Astrocyte of the cerebellum (primary cell): ENCODE results near the gene STOX2.

Experiments used
- DNase-seq: peaks from one replicate; pipeline ENCODE4 v3.0.0-alpha.2; 2011; ENCODE audit warnings: low read depth
- H3K4me3 ChIP-seq: 2 replicates; pipeline ENCODE4 v1.5.1; 2011; ENCODE audit warnings: mild to moderate bottlenecking, low read depth, low read length, moderate library complexity
- CTCF ChIP-seq: IDR thresholded peaks from 2 replicates; pipeline ENCODE4 v1.5.1; 2012; ENCODE audit warnings: low read length, low read depth, moderate library complexity, mild to moderate bottlenecking; ENCODE audit errors: missing control alignments
- in situ Hi-C: cut with HindIII; loops from 2 replicates; pipeline ENCODE4 v1.10.0; 2017; ENCODE audit warnings: low sequenced_read_pairs

The STOX2 gene

DNA sequence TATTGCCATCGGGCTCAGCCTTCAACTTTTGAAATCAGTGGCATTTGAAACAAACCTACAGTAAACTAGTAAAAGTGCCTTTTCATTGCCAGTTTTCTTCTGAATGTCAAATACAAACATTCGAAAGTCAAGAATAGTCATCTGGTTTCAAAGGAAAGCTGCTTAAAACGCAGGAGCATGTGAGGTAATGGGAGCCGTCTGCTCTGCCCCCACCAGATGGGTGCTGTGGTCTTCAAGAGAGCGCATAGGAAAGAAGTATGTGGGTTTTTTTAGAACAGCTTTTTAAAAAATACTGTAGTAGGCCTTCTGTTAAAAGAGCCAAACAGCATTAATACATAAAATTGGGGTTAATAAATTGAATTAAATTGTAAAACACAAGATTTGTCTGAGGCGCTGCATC is 88.6 kb downstream of the STOX2 start:
- in situ Hi-C loops = no loop called here
- no peak for DNase-seq
- no peak overlapping the region for H3K4me3 ChIP-seq
- TF ChIP-seq CTCF = no peak

DNA sequence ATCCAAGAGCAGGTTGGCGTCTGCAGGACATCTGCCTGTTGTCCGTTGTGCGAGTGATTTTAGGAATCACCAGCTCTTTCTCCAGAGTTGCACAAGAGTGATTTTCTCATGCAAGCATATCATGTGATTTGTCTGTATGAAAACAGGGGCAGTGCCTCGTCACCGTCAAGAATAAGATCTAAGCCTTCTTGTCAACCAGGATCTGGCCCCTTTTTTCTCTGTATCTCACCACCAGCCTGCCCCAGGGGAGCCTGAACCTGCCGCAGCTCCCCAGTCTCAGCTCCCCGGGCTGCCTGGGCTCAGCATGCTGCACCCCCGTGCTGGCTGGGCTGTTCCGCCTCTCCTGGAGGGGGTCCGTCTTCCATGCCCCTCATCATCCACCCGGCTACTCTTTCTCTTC is 90.5 kb downstream of the STOX2 start:
- in situ Hi-C loops = no loop called here
- H3K4me3 ChIP-seq = no peak overlapping the region
- DNase-seq = no peak
- no peak for TF ChIP-seq CTCF

DNA sequence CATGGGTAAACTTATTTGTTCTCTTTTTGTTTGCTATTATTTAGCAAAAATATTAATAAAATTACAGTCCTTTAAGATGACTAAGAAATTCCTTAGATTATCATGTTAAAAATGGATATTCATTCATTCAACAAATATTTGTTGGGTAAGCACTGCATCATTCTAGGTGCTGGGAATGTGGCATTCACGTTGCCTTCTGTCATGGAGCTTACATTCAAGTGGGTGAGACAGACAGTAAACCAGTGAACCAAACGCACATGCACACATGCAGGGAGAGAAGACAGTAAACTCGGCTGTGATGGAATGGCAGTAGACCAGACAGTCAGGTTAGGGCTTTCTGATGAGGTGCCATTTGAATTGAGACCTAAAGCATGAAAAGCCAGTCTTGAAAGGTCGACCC is 91.8 kb downstream of the STOX2 start:
- TF ChIP-seq CTCF = no peak
- in situ Hi-C loops = no loop called here
- no peak overlapping the region for H3K4me3 ChIP-seq
- DNase-seq = no peak

- TF ChIP-seq CTCF = no peak
- in situ Hi-C loops = no loop called here
- no peak for DNase-seq
- H3K4me3 ChIP-seq = no peak overlapping the region
Measured at GRCh38 chr4:183999435-183999834, 94.3 kb downstream of the STOX2 start.

DNA sequence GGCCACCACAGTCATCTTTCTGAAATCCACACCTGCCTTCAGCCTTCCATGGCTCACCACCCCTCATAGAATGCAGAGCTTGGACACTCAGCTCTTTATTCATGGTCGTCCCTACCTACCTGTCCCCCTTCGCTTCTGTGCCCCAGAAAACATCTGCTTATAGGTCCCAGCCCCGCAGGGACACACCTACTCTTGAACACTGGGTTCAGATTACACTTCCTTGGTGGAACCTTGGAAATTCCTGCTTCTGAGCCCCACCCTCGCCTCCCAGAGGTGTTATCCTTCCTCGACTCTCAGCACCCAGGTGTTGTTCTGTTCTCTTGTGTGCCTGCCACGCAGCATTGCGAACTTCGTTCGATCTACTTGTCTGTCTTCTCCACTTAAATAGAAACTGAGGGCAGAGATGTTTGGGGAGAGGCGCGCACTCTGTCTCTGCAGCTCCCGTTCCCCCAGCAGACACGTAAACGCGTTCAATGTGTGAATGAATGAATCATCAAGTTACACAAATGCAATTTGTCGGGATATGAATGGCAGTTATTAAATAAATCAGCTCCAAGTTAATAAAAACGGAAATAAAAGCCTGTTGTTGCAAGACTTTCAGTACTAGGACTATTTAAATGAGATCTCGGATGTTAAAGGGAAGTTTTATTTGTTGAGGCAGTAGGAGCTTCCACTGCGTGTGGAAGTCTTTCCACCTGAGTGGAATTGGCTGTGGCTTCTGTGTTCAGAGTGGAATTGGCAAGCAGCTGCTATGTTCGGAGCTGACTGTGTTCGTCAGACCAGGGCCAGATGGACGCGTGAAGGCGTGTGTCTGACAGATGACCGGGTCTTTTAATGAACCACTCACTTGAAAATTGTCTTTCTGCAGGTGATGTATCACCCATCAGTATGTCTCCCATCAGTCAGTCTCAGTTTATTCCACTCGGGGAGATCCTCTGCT is 95.6 kb downstream of the STOX2 start:
- in situ Hi-C loops = no loop called here
- no peak for TF ChIP-seq CTCF
- H3K4me3 ChIP-seq = no peak overlapping the region
- no peak for DNase-seq

GRCh38 chr4:184003433-184003832 is 98.3 kb downstream of the STOX2 start:
- in situ Hi-C loops = no loop called here
- no peak for TF ChIP-seq CTCF
- H3K4me3 ChIP-seq = no peak overlapping the region
- no peak for DNase-seq
